Measurements from ENCODE around the gene CROT. TPM values are rescaled to one million over a fixed set of nuclear protein-coding genes. Genes with fewer than 3 reads are reported as not detected.

The CROT gene
- total RNA-seq, result 10 to 100 TPM; 14.0 to 14.8 TPM

DNA sequence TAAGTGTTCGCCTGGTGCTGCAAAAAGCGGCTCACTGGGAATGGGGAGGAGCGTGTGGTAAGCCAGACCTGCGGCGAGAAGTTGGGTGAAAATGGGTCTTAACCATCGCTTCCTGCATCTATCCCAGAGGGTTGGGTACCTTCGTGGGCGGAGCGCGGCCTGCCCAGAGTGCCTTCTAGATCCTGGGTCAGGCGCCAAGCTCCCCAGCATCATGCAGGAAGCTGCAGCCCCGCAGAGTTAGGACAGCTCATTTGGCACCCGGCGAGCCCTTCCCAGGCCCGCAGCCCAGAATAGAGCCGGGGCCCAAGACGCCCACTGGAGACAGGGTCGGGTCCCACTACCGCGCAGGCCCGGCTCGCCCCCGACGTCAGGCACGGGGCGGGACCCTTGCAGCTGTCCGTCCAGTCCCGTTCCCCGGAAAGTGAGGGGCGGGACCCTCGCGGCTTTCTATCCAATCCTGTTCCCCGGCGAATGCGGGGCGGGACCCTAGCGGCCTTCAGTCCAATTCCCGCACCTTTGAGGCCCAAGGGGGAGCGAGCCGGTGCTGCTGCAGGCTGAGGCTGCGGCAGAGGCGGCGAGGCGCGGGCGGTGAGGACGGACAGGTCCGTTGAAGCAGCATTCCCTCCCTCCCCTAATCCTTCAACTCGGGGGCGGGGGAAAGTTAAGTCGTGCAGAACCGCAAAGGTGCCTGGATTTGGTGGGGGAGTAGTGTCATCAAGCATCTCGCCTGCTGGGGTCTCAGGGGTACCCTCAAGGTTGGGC lies at the start of gene CROT:
Gene CROT (plus strand): TSS at position 499 of the 762 bp plus-strand sequence. CDS start 3,405 bp downstream, outside the sequence.

Small RNAs within 50 kb of the gene (small RNA-seq; reads per million reads assigned to genes)
- gene RF02195 (0 reads per million in 2 donors), gene RF02196 (0 reads per million in 2 donors)

Other genes with a start within 250 kb of the CROT start
- gene DMTF1, start 193.2 kb upstream of the CROT start, total RNA-seq, result 10 to 100 TPM; 41.0 to 51.0 TPM
- gene TMEM243, start 125.9 kb upstream of the CROT start, total RNA-seq, result 10 to 100 TPM; 12.7 to 26.3 TPM
- 10 to 100 TPM in 1 of 2 donors, 1 to 10 TPM in 1; 4.7 to 22.0 TPM for gene ABCB4, start 130.0 kb downstream of the CROT start, total RNA-seq